ENCODE data around the gene PPIL6. TPM values are rescaled to one million over a fixed set of nuclear protein-coding genes. Genes with fewer than 3 reads are reported as not detected.

PPIL6 gene
- total RNA-seq = 0.36 and 3.1 TPM in 2 replicates

GRCh38 chr6:109440331-109441068 is at the start of gene PPIL6, which contains the start of gene SMPD2:
Gene PPIL6, minus strand, starts transcription at chr6:109440628. Its CDS starts 38 bp downstream, at chr6:109440590.
Gene SMPD2, plus strand, starts transcription at chr6:109440724. Its CDS starts 398 bp downstream, at chr6:109441122.

DNA sequence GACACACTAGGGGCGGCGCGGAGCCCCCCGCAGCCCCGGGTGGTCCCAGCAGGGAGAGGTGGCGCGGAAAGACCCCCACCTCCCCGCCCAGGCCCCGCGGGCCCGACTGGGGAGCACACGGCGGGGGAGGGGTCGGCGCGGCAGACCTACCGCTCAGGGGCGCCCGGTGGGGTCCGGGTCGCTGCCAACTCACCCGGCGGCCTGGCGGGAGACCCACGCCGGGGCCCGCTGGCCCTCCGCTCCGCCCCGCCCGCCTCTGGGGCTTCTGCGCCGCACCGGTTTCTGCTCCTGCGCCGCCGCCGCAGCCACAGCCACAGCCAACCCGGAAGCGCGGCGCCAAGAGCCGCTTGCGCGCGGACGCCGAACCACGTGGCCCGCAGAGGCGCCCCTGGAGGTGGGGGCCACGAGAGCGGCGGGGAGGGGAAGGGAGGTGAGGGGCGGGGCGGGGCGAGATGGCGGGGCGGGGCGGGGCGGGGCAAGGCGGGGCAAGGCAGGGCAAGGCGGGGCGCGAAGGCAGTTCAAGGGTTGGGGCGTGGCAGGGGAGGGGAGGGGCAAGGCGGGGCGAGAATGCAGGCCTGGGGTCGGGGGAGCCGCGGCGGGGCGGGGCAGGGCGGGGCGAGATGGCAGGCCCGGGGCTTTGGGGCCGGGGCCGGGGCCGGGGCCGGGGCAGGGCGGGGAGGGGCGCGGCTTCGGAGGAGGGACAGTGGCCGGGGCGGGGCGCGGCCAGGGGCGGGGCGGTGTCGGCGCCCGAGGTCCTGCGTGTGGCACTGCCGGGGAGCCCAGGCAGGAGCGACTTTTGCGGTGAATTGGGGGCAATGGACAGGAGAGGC is 42.7 kb upstream of the PPIL6 start, which contains the start of gene ZBTB24:
Gene ZBTB24 (minus strand): TSS at position 315 of the 830 bp plus-strand sequence. CDS start 1,193 bp downstream, outside the sequence.

DNA sequence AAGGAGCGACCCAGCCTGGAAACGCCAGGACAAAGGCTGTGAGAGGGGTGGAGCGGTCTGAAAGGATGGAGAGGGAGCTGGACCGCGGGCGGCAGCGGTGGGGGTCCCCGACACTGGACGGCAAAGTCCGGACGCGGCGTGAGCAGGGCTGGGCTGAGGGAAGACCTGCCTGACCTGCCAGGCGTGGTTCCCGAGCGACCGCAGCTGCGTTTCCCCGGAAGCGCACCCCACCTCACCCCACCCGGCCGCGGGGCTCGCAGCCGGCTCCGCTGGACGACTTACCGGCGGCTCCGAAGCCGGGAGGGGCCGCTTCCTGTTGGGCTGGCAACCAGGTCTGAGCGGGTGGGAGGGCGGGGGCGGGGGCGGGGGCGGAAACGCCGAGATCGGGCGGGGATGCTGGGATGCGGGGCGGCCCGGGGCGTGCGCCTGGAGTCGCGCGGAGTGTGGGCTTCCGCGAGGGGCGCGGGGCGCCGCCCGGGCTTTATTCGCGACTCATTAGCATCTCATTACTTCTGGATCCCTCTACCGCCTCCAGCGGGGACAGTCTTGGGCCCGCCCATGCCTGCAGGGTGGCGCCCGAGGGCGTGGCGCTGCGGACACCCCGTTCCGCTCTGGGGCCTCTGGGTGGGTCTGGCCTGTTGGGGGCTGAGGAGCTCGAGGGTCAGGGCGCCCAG is 15.1 kb upstream of the PPIL6 start, which contains the start of gene MICAL1:
Gene MICAL1 (minus strand): TSS at position 336 of the 674 bp plus-strand sequence. CDS start 1,576 bp downstream, outside the sequence.

GRCh38 chr6:109381747-109382575 is 58.5 kb downstream of the PPIL6 start, which contains the start of gene CD164:
Gene CD164, minus strand, starts transcription at chr6:109382467. Its CDS starts 89 bp downstream, at chr6:109382378.

Other genes starting within 250 kb of the PPIL6 start
- gene CD164, start 58.2 kb downstream of the PPIL6 start, total RNA-seq = 160 and 210 TPM in 2 replicates
- 7.6 TPM in 2 replicates for gene SMPD2, start 96 bp upstream of the PPIL6 start, total RNA-seq
- 71.3 and 72.0 TPM in 2 replicates for gene MICAL1, start 15.1 kb upstream of the PPIL6 start, total RNA-seq
- 4.2 and 6.0 TPM in 2 replicates for gene ZBTB24, start 42.6 kb upstream of the PPIL6 start, total RNA-seq

Measured in cardiac atrium fibroblast (primary cell).